Neural progenitor cell (in vitro differentiated cells): ENCODE measurements around the gene PANK2.

Experiments used
- CTCF ChIP-seq: fragments of 200-600 bp; sonication (generic); IDR thresholded peaks from 2 replicates; pipeline ENCODE4 v1.5.1; 2017; ENCODE audit warnings: antibody characterized with exemption, mild to moderate bottlenecking
- EZH2 ChIP-seq: fragments of 200-600 bp; sonication (generic); IDR thresholded peaks from 2 replicates; pipeline ENCODE4 v1.6.1; 2017; ENCODE audit warnings: antibody characterized with exemption, mild to moderate bottlenecking, moderate library complexity

DNA sequence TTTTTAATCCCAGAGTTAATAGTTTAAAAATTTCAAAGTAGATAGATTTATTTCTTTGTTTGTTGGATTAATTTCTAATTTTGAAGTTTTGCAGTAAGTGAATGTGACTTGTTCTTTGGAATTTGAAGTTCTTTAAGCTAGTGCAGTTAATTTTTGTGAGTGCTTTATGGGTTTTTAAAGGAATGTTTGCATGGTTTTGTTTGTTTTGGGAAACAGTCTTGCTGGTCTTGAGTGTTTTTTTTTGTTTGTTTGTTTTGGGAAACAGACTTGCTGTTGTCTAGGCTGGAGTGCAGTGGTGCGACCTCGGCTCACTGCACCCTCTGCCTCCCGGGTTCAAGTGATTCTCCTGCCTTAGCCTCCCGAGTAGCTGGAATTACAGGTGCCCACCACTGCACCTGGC, 9.5 kb downstream of the PANK2 start:
- no peak for TF ChIP-seq CTCF
- no peak for TF ChIP-seq EZH2
